ENCODE data around the gene ASMTL.

The ASMTL gene

GRCh38 chrX:1486749-1487361 is 34.1 kb upstream of the ASMTL start:
- no peak for TF ChIP-seq SPI1 (IDR thresholded peaks at IDR 0.05; ENCODE audit: borderline replicate concordance, low read depth)
- TF ChIP-seq GABPA (IDR thresholded peaks at IDR 0.05; ENCODE audit: low read depth), result no peak
- 0 out of 2 replicates have a peak, but pooled peaks have one; percentile 7 for TF ChIP-seq POLR2AphosphoS5 (IDR thresholded peaks at IDR 0.05; ENCODE audit: low read depth)
- no peak for TF ChIP-seq REST (IDR thresholded peaks at IDR 0.05; ENCODE audit: insufficient replicate concordance, low read depth)
- no peak overlapping the region for H3K27ac ChIP-seq (replicated peaks)
- DNase-seq (ENCODE audit: low read depth in 1 of 2, low spot score in 1 of 2), result no peak
- no peak overlapping the region for H3K4me3 ChIP-seq (replicated peaks; ENCODE audit: insufficient read depth, low read length)
- H3K27me3 ChIP-seq (ENCODE audit: insufficient read depth, poor library complexity, severe bottlenecking), result no peaks in the 10 kb centered on the region

- H3K4me3 ChIP-seq (replicated peaks; ENCODE audit: insufficient read depth, low read length), result no peak overlapping the region
- TF ChIP-seq CTCF (IDR thresholded peaks at IDR 0.05; ENCODE audit: insufficient read depth, low read length), result no peak
- TF ChIP-seq GABPA (IDR thresholded peaks at IDR 0.05; ENCODE audit: low read depth), result no peak
- TF ChIP-seq SPI1 (IDR thresholded peaks at IDR 0.05; ENCODE audit: borderline replicate concordance, low read depth), result no peak
- TF ChIP-seq REST (IDR thresholded peaks at IDR 0.05; ENCODE audit: insufficient replicate concordance, low read depth), result no peak
- TF ChIP-seq POLR2AphosphoS5 (IDR thresholded peaks at IDR 0.05; ENCODE audit: low read depth), result no peak
- no peak overlapping the region for H3K27ac ChIP-seq (replicated peaks)
- DNase-seq (ENCODE audit: low read depth in 1 of 2, low spot score in 1 of 2), result no peak
- no peaks in the 10 kb centered on the region for H3K27me3 ChIP-seq (ENCODE audit: insufficient read depth, poor library complexity, severe bottlenecking)
Observed at GRCh38 chrX:1486177-1486576, 33.5 kb upstream of the ASMTL start.

GRCh38 chrX:1485033-1485432 is 32.3 kb upstream of the ASMTL start:
- DNase-seq (ENCODE audit: low read depth in 1 of 2, low spot score in 1 of 2), result no peak
- Histone ChIP-seq H3K4me3 (replicated peaks; ENCODE audit: insufficient read depth, low read length) (no peak overlapping the region), H3K27ac (replicated peaks) (peak overlapping the region; percentile 29), H3K27me3 (ENCODE audit: insufficient read depth, poor library complexity, severe bottlenecking) (no peaks in the 10 kb centered on the region)
- TF ChIP-seq SPI1 (IDR thresholded peaks at IDR 0.05; ENCODE audit: borderline replicate concordance, low read depth), result no peak
- no peak for TF ChIP-seq GABPA (IDR thresholded peaks at IDR 0.05; ENCODE audit: low read depth)
- no peak for TF ChIP-seq REST (IDR thresholded peaks at IDR 0.05; ENCODE audit: insufficient replicate concordance, low read depth)
- TF ChIP-seq POLR2AphosphoS5 (IDR thresholded peaks at IDR 0.05; ENCODE audit: low read depth), result no peak
- no peak for TF ChIP-seq CTCF (IDR thresholded peaks at IDR 0.05; ENCODE audit: insufficient read depth, low read length)

All from HL-60 (cell line).